Kasumi-1 (cell line): Measurements from ENCODE around the gene AVPI1.
"Not testable (repeated sequence)": the region's sequence is repeated elsewhere in the genome, so short reads cannot be mapped to it uniquely, and the experiment has no call there.

ENCODE experiments used
- DNase-seq, 2 experiments: peaks; one replicate each; lab custom pipeline; 2025; lab: John Stamatoyannopoulos, UW

Gene AVPI1

DNA sequence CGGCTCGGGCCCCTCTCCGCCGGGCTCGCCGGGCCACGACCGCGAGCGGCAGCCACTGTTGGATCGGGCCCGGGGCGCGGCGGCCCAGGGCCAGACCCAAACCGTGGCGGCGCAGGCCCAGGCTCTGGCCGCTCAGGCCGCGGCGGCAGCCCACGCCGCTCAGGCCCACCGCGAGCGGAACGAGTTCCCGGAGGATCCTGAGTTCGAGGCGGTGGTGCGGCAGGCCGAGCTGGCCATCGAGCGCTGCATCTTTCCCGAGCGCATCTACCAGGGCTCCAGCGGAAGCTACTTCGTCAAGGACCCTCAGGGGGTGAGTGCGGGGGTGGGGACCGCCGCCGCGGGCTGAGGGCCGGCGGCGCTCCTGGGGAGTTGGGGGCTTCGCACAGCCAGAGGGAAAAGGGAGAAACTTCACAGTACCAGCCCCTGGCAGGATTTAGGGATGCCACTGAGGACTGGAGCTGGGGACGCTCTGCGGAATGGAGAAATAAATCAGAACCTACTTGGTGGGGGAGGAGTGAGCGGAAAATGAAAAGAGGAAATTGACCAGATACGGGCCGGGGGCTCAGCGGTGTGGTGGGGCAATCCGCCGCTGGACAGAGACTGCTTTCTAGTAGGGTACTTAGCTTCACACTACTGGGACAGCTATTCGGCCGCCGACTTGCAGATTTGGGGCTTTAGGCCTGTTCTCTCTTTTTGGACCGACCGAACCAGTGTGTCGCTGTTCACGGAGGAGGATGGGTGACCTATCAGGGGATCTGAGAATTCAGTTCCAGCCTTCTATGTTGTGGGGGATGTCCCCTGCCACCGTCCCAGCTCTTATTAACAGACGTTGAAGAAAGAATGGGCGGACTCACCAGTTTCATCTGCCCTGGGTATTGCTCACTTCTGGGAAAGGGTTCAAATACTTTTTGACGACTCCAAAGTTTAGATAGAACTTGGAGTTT lies 45.9 kb downstream of the AVPI1 start:
- DNase-seq, result no peak

- peak; percentile 89 to 93 for DNase-seq
These were observed 46.7 kb downstream of the AVPI1 start, which contains the start of gene PI4K2A for GRCh38 chr10:97640174-97640867. TSS of gene PI4K2A (plus strand) at chr10:97640671. CDS start at chr10:97640743, 72 bp downstream.

- not testable (repeated sequence) for DNase-seq
These were observed 48.0 kb downstream of the AVPI1 start for GRCh38 chr10:97639090-97639489.

- DNase-seq, result no peak
These were observed 51.5 kb downstream of the AVPI1 start for GRCh38 chr10:97635577-97635976.

- no peak for DNase-seq
These were observed 53.1 kb downstream of the AVPI1 start for GRCh38 chr10:97633921-97634320.

- DNase-seq, result no peak
These were observed 53.8 kb downstream of the AVPI1 start, which contains the start of gene MORN4 for GRCh38 chr10:97632949-97633884. TSS of gene MORN4 (minus strand) at chr10:97633500. CDS start at chr10:97619653, 13,847 bp downstream.

DNA sequence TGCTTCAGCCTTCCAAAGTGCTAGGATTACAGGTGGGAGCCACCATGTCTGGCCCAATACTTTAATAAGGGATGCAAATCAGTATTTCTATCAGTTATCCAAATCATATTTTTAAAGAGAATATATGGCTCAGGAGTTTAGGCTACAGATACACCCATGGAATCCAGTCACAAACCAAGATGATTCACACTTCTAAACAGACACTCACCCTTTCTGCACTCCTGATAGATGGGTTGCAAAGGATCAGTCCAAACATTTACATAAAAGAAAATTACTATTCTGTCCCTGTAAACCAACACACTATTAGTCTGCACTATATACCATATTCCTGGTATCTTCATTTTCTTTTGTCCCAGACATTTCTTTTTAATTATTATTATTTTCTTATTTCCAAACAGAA lies 55.9 kb downstream of the AVPI1 start:
- DNase-seq, result no peak

DNA sequence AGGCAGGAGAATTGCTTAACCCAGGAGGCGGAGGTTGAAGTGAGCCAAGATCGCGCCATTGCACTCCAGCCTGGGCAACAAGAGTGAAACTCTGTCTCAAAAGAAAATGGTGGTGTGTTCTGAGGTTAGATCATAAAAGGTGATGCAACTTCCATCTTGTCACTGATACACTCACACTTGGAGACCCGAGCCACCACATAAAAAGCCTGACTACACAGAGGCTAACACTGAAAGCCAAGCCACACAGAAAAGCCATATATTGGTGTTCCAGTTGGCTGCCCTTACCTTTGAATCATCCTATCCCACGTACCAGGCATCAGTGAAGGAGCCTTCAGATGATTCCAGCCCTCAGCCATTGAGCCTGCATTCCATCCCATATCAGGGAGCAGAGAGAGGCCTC lies 57.8 kb downstream of the AVPI1 start:
- DNase-seq, result no peak

DNA sequence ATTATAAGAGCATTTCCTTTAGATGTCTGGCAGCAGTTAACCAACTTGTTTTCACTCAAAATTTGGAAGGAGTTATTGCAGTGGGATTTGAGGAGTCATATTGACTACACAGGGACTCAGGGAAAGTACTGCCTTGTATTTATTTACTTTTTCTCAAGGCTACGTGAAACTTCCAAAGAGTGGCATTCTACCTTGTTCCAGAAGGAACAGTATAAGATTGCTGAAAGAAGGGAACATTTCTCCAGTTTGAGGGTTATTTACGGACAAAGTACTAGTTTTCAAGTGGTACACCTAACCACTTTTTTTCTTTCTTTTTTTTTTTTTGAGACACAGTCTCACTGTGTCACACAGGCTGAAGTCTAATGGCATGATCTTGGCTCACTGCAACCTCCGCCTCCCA lies 58.8 kb downstream of the AVPI1 start:
- no peak for DNase-seq

GRCh38 chr10:97627731-97628130 lies 59.3 kb downstream of the AVPI1 start:
- no peak for DNase-seq
